ENCODE measurements around the gene CEND1. TPM values are rescaled to one million over a fixed set of nuclear protein-coding genes. Genes with fewer than 3 reads are reported as not detected.
A peak's percentile ranks its signal among the peaks of the same experiment; 100 is the strongest.

The CEND1 gene
- total and polyA plus RNA-seq, 8 donors, result 0.23 TPM; not detected in 7

DNA sequence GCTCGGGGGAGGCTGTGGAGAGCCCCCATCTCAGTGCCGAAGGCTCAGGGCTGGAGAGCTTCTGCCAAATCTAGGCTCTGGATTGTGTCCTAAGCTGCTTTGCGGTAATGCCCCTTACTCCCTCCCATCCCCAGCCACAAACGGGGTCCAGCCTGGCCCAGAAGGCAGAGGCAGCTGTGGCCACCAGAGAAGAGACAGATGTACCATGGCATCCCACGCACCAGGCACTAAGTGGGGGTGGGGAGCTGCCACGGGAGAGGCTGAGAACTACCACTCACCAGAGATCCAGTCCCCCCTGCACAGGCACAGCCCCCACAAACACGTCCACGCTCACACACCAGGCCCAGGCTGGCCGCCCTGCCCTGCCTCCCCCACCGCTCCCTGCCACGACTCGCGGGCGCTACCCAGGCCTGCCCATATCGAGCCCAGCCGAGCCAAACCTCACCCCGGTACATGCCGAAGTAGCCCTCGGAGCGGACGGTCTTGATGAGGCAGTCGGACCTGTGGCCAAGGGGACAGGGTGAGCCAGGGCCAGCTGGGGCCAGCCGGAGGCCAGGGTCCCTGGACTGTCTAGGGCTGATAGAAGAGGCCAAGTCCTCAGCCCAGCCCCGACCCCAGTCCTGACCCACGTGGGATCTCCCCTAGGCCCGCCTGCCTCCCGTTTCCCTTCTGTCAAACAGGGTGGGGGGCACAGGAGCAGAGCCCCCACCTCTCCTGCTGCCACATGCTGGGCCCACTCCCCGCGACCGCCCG is 4.3 kb upstream of the CEND1 start:
- H3K27me3 ChIP-seq, result peaks cover 5 to 22% (median 10%) of the 10 kb centered on the region in 3 donors
- H3K27ac ChIP-seq, result peak overlapping the region in 2 of 5 donors; percentile 87 to 91
- no peaks in the 10 kb centered on the region for H3K9me3 ChIP-seq
- DNase-seq, result no peak
- intact Hi-C loops (cut with DNase I; ENCODE audit: low total_unique reads), result no loop called here
- H3K4me1 ChIP-seq, result peaks cover 37 to 60% (median 46%) of the 10 kb centered on the region in 4 donors
- H3K4me3 ChIP-seq, result peak overlapping the region in 3 of 4 donors; percentile 66 to 96 (median 87)
- TF ChIP-seq POLR2AphosphoS5 (IDR thresholded peaks at IDR 0.05) (no peak), POLR2A (IDR thresholded peaks at IDR 0.05) (no peak), EP300 (IDR thresholded peaks at IDR 0.05) (no peak), CTCF (IDR thresholded peaks at IDR 0.05) (no peak)
- 77 to 90% (median 79%) methylated on average over 28 to 31 of the region's 31 CpGs for WGBS, 5 donors
- peaks cover 17 to 40% (median 29%) of the 10 kb centered on the region in 4 donors for H3K36me3 ChIP-seq

GRCh38 chr11:793556-793955 is 3.7 kb upstream of the CEND1 start:
- Histone ChIP-seq H3K27ac (no peak overlapping the region), H3K27me3 (peaks cover 5 to 29% (median 16%) of the 10 kb centered on the region in 3 donors), H3K4me3 (no peak overlapping the region), H3K9me3 (no peaks in the 10 kb centered on the region), H3K36me3 (peaks cover 15 to 38% (median 29%) of the 10 kb centered on the region in 4 donors), H3K4me1 (peaks cover 37 to 60% (median 45%) of the 10 kb centered on the region in 4 donors)
- no peak for TF ChIP-seq EP300 (IDR thresholded peaks at IDR 0.05)
- TF ChIP-seq CTCF (IDR thresholded peaks at IDR 0.05), result no peak
- TF ChIP-seq POLR2AphosphoS5 (IDR thresholded peaks at IDR 0.05), result no peak
- no peak for TF ChIP-seq POLR2A (IDR thresholded peaks at IDR 0.05)
- intact Hi-C loops (cut with DNase I; ENCODE audit: low total_unique reads), result no loop called here
- 82 to 93% (median 86%) methylated on average over 5 to 7 of the region's 7 CpGs for WGBS, 5 donors
- no peak for DNase-seq

DNA sequence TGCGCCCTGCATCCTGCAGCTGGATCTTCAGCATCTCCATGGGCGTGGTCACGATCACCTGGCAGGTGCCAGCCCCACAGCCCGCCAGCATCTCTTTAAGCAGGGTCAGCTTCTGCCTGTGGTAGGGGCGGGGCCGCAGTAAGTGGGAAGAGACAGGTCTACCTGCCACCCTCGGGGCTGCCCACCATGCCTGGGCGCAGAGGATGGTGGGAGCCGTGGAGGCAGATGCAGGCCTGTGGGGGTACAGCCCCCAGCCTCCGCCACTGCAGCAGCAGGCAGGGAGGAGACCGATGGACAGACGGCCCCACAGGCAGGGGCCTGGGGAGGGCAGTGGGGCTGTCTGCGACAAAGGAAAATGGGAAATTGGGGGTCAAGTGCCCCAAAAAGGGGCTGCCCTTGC is 3.0 kb upstream of the CEND1 start:
- H3K4me3 ChIP-seq, result no peak overlapping the region
- H3K27me3 ChIP-seq, result peaks cover 5 to 35% (median 23%) of the 10 kb centered on the region in 3 donors
- H3K9me3 ChIP-seq, result no peaks in the 10 kb centered on the region
- no peak for DNase-seq
- TF ChIP-seq EP300 (IDR thresholded peaks at IDR 0.05) (no peak), CTCF (IDR thresholded peaks at IDR 0.05) (no peak), POLR2A (IDR thresholded peaks at IDR 0.05) (no peak), POLR2AphosphoS5 (IDR thresholded peaks at IDR 0.05) (no peak)
- WGBS, 5 donors, result 89 to 94% (median 92%) methylated on average over 7 to 13 of the region's 13 CpGs
- H3K27ac ChIP-seq, result no peak overlapping the region
- intact Hi-C loops (cut with DNase I; ENCODE audit: low total_unique reads), result no loop called here
- H3K36me3 ChIP-seq, result peaks cover 15 to 38% (median 29%) of the 10 kb centered on the region in 4 donors
- H3K4me1 ChIP-seq, result peaks cover 33 to 55% (median 41%) of the 10 kb centered on the region in 4 donors

- Histone ChIP-seq H3K9me3 (no peaks in the 10 kb centered on the region), H3K4me1 (peaks cover 33 to 53% (median 37%) of the 10 kb centered on the region in 4 donors), H3K27me3 (peaks cover 5 to 39% (median 23%) of the 10 kb centered on the region in 3 donors), H3K4me3 (no peak overlapping the region), H3K27ac (no peak overlapping the region), H3K36me3 (peaks cover 15 to 38% (median 29%) of the 10 kb centered on the region in 4 donors)
- intact Hi-C loops (cut with DNase I; ENCODE audit: low total_unique reads), result no loop called here
- DNase-seq, result no peak
- TF ChIP-seq CTCF (IDR thresholded peaks at IDR 0.05), result no peak
- 94 to 99% (median 94%) methylated on average over 13 to 15 of the region's 15 CpGs for whole genome bisulfite sequencing, 5 donors
These were observed 2.6 kb upstream of the CEND1 start for GRCh38 chr11:792535-792821.

All from stomach (tissue), 9 donors.